IPS-15b (cell line): ENCODE results near the gene PKP3.
"Not testable (repeated sequence)": the region's sequence is repeated elsewhere in the genome, so short reads cannot be mapped to it uniquely, and the experiment has no call there.

Experiments
- H3K27me3 ChIP-seq: one replicate; pipeline ENCODE4 v1.6.1; 2013; ENCODE audit warnings: low read length; ENCODE audit not compliant: control insufficient read depth, insufficient read depth
- H3K36me3 ChIP-seq: one replicate; pipeline ENCODE4 v1.6.1; 2013; ENCODE audit warnings: low read length; ENCODE audit not compliant: control insufficient read depth, insufficient read depth
- H3K4me1 ChIP-seq: one replicate; pipeline ENCODE4 v1.6.1; 2013; ENCODE audit warnings: mild to moderate bottlenecking, low read length; ENCODE audit not compliant: control insufficient read depth, insufficient read depth
- H3K4me3 ChIP-seq: one replicate; pipeline ENCODE4 v1.5.1; 2013; ENCODE audit warnings: low read depth, low read length
- H3K9ac ChIP-seq: one replicate; pipeline ENCODE4 v1.6.1; 2013; ENCODE audit warnings: low read depth, mild to moderate bottlenecking, low read length
- H3K9me3 ChIP-seq: one replicate; pipeline ENCODE4 v1.6.1; 2013; ENCODE audit warnings: mild to moderate bottlenecking, low read length; ENCODE audit not compliant: control insufficient read depth, insufficient read depth

Gene PKP3

DNA sequence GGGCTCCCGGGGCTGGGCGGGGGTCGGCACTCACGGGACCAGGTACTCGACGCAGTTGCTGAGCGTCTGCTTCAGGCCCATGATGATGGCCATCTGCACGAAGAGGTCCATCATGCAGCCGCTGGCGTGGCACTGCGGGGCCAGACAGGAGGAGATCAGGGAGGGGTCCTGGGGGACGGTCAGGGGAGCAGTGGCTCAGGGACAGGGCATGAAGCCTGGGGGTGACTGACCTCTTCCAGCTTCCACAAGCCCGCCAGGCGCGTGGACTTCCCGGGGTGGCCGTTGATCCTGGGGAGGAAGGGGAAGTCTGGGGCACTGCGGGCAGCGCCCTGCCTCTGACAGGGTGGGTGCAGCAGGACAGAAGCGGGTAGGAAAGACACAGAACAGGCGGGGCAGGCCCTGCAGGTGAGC, 26.9 kb downstream of the PKP3 start:
- Histone ChIP-seq H3K4me3 (no peak overlapping the region), H3K4me1 (no peaks in the 10 kb centered on the region), H3K9me3 (no peaks in the 10 kb centered on the region), H3K36me3 (no peaks in the 10 kb centered on the region), H3K27me3 (no peaks in the 10 kb centered on the region), H3K9ac (no peak overlapping the region)

DNA sequence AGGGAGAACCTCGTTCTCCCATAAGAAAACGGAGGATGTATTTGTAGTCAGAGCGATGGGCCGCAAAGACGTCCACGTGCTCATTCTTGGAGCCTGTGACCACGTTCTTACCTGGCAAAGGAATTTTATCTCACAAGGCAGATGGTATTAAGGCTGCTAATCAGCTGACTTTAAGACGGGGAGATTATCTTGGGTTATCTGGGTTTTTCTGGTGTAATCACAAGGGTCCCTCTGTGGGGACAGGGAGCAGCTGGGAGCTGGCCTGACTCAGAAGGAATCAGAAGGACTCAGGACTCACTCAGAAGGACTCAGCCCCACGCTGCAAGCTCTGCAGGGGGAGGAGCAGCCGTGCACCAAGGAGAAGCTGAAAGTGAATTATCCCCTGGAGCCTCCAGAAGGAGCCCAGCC, 28.2 kb downstream of the PKP3 start:
- H3K9ac ChIP-seq = no peak overlapping the region
- no peaks in the 10 kb centered on the region for H3K4me1 ChIP-seq
- no peaks in the 10 kb centered on the region for H3K27me3 ChIP-seq
- H3K4me3 ChIP-seq = no peak overlapping the region
- H3K9me3 ChIP-seq = no peaks in the 10 kb centered on the region
- H3K36me3 ChIP-seq = no peaks in the 10 kb centered on the region

DNA sequence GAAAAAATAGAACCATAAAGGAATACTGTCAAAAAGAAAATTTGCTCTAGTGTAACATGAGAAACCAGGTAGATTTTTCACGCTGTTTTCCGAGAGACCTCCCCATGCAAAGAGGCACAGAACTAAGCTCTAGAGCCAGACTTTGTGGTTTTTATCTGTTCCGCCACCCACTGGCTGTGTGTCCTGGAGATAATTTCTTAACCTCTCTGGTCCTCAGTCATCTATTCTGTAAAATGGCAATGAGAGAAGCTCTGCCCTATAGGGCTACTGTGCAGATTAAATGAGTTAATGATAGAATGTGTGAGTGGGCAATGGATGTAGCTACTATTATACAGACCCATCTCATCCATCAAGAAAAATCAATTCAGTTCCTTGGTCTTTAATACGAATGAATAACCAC, 30.2 kb downstream of the PKP3 start:
- no peaks in the 10 kb centered on the region for H3K4me1 ChIP-seq
- H3K9me3 ChIP-seq = no peaks in the 10 kb centered on the region
- H3K36me3 ChIP-seq = peaks cover 2% of the 10 kb centered on the region
- H3K4me3 ChIP-seq = no peak overlapping the region
- no peaks in the 10 kb centered on the region for H3K27me3 ChIP-seq
- no peak overlapping the region for H3K9ac ChIP-seq

DNA sequence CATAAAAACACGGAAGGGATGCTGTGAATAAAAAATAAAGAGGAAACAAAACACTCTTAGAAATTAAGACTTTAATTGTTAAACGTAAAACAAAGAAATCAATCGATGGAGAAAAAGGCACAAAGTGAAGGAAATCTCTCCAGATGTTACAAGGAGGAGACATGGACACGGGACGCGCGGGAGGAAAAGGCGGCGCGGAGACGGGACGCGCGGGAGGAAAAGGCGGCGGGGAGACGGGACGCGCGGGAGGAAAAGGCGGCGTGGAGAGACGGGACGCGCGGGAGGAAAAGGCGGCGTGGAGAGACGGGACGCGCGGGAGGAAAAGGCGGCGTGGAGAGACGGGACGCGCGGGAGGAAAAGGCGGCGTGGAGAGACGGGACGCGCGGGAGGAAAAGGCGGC, 30.8 kb downstream of the PKP3 start:
- not testable (repeated sequence) for H3K4me3 ChIP-seq, H3K27me3 ChIP-seq, H3K9me3 ChIP-seq, H3K36me3 ChIP-seq, H3K9ac ChIP-seq, H3K4me1 ChIP-seq

DNA sequence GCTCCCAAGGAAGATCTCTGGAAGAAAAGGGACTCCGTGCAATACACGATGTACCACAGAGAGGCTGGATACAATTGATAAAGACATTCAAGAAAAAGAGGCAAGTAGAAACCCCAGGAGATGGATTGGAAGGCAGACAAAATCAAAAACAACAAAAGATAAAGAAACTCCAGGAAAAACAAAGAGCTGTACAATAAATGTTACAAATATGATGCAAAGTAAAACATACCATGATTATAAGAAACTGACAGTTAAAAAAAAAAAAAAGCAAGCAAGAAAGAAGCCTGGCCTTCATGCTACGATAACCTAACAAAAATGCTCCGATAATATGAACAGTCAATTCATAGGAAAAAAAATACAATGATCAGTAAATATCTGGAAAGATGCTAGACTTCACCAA, 31.3 kb downstream of the PKP3 start:
- Histone ChIP-seq H3K4me1 (no peaks in the 10 kb centered on the region), H3K27me3 (no peaks in the 10 kb centered on the region), H3K9me3 (no peaks in the 10 kb centered on the region), H3K4me3 (no peak overlapping the region), H3K9ac (no peak overlapping the region), H3K36me3 (peaks cover 2% of the 10 kb centered on the region)

DNA sequence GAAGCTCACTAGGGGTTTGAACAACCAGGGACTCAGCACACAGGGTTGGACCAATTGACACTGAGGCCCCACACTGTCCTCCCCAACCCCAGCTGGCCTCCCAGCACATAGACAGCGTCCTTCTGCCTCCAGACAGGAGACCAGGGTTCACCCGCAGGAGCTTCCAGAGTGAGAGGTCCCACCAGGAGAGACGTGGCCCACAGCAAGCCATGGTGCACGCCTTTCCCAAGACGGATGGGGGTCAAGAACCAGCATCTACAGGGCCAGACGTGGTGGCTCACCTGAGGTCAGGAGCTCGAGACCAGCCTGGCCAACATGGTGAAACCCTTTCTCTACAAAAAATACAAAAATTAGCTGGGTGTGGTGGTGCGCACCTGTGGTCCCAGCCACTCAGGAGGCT, 32.8 kb downstream of the PKP3 start:
- Histone ChIP-seq H3K4me1 (no peaks in the 10 kb centered on the region), H3K9me3 (no peaks in the 10 kb centered on the region), H3K27me3 (no peaks in the 10 kb centered on the region), H3K9ac (no peak overlapping the region), H3K4me3 (no peak overlapping the region), H3K36me3 (peaks cover 2% of the 10 kb centered on the region)

DNA sequence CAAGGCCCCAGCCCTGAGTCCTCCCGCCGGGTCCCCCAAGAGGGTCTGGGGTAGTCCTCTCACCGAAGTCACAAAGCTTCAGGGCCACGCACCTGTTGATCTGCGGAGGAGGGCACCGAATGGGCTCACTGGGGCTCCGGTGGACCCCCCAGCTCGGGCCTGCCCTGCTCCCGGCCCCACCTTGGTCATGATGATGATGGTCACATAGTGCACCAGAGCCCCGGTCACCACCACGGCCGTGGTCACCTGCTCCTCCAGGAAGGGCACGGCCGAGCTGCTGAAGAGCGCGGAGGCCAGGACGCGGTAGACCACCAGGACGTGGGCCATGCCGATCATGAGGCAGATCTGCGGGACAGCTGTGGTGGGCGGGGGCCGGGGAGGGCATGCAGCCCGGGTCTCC, 34.3 kb downstream of the PKP3 start:
- no peak overlapping the region for H3K4me3 ChIP-seq
- no peaks in the 10 kb centered on the region for H3K9me3 ChIP-seq
- no peaks in the 10 kb centered on the region for H3K27me3 ChIP-seq
- H3K9ac ChIP-seq = no peak overlapping the region
- H3K4me1 ChIP-seq = no peaks in the 10 kb centered on the region
- H3K36me3 ChIP-seq = peaks cover 2% of the 10 kb centered on the region

DNA sequence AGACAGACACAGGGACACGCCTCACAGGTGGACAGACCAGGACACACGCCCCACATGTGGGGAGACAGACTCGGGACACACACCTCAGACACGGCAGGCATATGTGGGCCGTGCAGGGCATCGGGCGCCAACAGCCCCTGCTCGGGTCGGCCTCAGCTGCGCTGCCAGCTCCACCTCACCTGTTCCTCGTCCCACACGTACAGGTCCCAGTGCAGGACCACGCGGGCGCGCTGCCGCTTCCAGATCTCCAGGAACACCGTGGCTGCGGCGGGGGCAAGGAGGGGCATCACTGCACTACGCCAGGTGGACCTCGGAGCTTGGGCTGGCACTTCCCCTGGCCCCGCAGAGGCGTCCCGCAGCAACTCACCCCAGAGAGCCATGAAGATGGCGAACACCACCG, 35.4 kb downstream of the PKP3 start:
- Histone ChIP-seq H3K9me3 (no peaks in the 10 kb centered on the region), H3K36me3 (peaks cover 2% of the 10 kb centered on the region), H3K27me3 (no peaks in the 10 kb centered on the region), H3K4me3 (no peak overlapping the region), H3K9ac (no peak overlapping the region), H3K4me1 (no peaks in the 10 kb centered on the region)

DNA sequence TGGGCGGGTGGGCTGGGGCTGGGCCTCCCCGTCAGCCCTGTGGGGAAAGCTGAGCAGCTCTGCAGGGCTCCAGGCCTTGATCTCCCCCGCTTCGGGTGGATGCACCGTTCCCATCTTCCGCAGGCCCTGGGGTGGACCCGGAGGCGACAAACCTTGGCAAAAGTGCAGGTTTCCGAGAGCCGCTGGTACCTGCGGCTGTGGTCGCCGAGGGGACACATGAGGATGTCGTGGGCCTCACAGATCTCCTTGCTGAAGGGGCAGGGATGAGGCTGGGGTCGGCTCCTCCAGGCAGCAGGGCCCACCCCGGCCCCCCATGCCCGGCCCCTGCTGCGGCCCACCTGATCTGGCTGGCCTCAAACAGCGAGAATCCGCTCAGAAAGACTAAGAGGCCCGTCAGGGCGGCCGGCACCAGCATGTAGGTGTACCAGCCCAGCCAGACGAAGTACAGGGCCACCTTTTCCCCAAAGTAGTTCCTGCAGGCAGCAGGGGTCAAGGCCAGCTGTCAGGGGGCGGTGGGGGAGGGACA, 36.0 kb downstream of the PKP3 start:
- Histone ChIP-seq H3K9me3 (no peaks in the 10 kb centered on the region), H3K4me3 (no peak overlapping the region), H3K36me3 (peaks cover 2% of the 10 kb centered on the region), H3K9ac (no peak overlapping the region), H3K27me3 (no peaks in the 10 kb centered on the region), H3K4me1 (no peaks in the 10 kb centered on the region)

DNA sequence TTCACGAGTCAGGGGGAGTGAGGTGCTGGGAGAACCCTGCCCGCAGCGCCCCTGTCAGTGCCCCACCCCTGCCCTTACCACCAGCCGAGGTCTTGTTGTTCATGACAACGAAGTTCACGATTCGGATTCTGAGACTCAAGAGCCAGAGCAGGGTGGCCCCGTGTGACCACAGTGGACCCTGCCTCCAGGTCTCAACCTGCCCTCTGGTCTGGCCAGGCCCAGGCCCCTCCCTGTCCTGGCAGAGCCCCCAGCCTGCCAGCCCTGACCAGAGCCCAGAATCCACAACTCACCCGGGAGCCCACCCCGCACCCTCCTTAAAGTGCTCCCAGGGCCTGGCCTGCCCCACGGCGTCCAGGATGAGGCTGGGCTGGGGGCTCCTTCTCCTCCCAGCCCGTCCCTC, 37.9 kb downstream of the PKP3 start:
- Histone ChIP-seq H3K36me3 (peaks cover 2% of the 10 kb centered on the region), H3K4me3 (no peak overlapping the region), H3K9ac (no peak overlapping the region), H3K9me3 (no peaks in the 10 kb centered on the region), H3K4me1 (no peaks in the 10 kb centered on the region), H3K27me3 (no peaks in the 10 kb centered on the region)

DNA sequence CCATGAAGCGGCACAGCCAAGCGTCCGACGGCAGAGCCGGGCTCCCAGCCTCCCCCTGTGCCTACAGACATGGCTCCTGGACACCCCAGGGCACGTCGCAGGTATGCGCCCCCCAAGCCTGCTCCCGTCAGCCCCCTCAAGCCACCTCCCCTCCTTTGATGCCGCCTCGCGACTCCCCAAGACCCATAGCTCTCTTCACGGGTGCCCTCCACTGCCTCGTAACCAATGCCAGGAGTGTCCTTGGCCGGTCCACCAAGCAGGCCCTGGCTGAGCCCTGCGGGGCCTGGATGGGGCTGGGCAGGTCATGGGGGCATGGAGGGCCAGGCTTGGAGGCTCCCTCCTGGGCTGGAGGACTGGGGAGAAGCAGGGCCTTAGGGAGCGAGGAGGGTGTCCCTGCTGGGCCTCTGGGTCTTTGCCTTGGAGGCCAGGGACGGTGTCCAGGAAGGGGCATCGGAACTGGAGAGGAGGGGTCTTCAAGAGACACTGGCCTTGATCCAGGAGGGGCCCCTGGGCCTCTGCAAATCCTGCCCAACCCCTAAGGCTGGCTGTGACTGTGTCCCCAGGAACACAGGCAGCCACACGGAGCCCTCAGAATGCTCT, 38.6 kb downstream of the PKP3 start:
- Histone ChIP-seq H3K27me3 (no peaks in the 10 kb centered on the region), H3K4me3 (no peak overlapping the region), H3K9ac (no peak overlapping the region), H3K36me3 (peaks cover 2% of the 10 kb centered on the region), H3K4me1 (no peaks in the 10 kb centered on the region), H3K9me3 (no peaks in the 10 kb centered on the region)

DNA sequence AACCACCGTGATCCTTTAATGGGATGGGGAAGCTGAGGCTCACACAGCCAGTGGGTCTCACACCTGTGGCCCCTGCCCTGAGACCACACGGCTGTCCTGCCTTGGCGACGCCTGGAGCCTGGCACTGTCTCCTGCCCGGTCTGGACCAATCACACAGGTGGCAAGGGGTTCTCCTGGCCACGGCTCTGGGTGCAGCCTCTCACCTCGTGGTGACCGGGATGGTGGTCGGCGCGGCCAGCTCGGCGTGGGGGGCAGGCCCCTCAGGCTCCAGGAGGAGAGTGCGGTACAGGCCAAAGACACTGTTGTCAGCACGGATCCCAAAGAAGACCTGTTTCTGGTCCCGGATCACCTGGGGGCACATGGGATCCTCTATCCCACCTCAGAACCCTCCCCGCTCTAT, 39.1 kb downstream of the PKP3 start:
- Histone ChIP-seq H3K36me3 (peaks cover 2% of the 10 kb centered on the region), H3K9me3 (no peaks in the 10 kb centered on the region), H3K9ac (no peak overlapping the region), H3K27me3 (no peaks in the 10 kb centered on the region), H3K4me3 (no peak overlapping the region), H3K4me1 (no peaks in the 10 kb centered on the region)
